OCI-LY7 (cell line): ENCODE data around the gene LZTR1. TPM values are rescaled to one million over a fixed set of nuclear protein-coding genes. Genes with fewer than 3 reads are reported as not detected.

Source experiments
- BruUV-seq: library from RNA; stranded (reverse); fragments of 400-500 nt; replicated peaks from 2 replicates; lab custom pipeline; 2021; lab: Mats Ljungman, UMichigan
- CTCF ChIA-PET: fragments of 300-600 bp; sonication (Branson Sonifier 250); formaldehyde crosslinking; loops from one replicate; lab custom pipeline; 2022; ENCODE audit warnings: antibody characterized with exemption; ENCODE audit not compliant: unreplicated experiment; lab: Charles Lee
- POLR2A ChIA-PET: fragments of 300-600 bp; sonication (Branson Sonifier 250); formaldehyde crosslinking; loops from one replicate; lab custom pipeline; 2022; ENCODE audit warnings: antibody characterized with exemption; lab: Charles Lee
- DNase-seq: peaks from one replicate; pipeline ENCODE4 v3.0.0-alpha.2; 2015; ENCODE audit warnings: low spot score
- H2AFZ ChIP-seq: fragments of 200-600 bp; sonication (generic), shearing (Covaris generic); 2 replicates; pipeline ENCODE4 v1.6.1; 2014; ENCODE audit warnings: mild to moderate bottlenecking, antibody characterized with exemption, low read length, moderate library complexity
- H3K27ac ChIP-seq: fragments of 200-600 bp; sonication (generic); 2 replicates; pipeline ENCODE4 v1.5.1; 2014; ENCODE audit warnings: mixed run types, low read depth, mild to moderate bottlenecking, moderate library complexity, low read length, inconsistent platforms; ENCODE audit not compliant: poor library complexity, severe bottlenecking
- H3K36me3 ChIP-seq: fragments of 200-600 bp; sonication (generic); 2 replicates; pipeline ENCODE4 v1.6.1; 2014; ENCODE audit warnings: mild to moderate bottlenecking, antibody characterized with exemption, low read length, moderate library complexity, mixed read lengths; ENCODE audit not compliant: insufficient read depth
- H3K4me1 ChIP-seq: fragments of 200-600 bp; sonication (generic); 2 replicates; pipeline ENCODE4 v1.5.1; 2014; ENCODE audit warnings: mild to moderate bottlenecking, low read length; ENCODE audit not compliant: insufficient read depth, poor library complexity, severe bottlenecking
- H3K4me2 ChIP-seq: fragments of 200-600 bp; sonication (generic); 2 replicates; pipeline ENCODE4 v1.6.1; 2014; ENCODE audit warnings: mild to moderate bottlenecking, low read length
- H3K4me3 ChIP-seq: fragments of 200-600 bp; sonication (generic); 2 replicates; pipeline ENCODE4 v1.5.1; 2014; ENCODE audit warnings: mild to moderate bottlenecking, low read depth, low read length; ENCODE audit not compliant: poor library complexity, severe bottlenecking
- H3K79me2 ChIP-seq: fragments of 200-600 bp; sonication (generic); 2 replicates; pipeline ENCODE4 v1.6.1; 2016; ENCODE audit warnings: low read depth, mild to moderate bottlenecking, low read length, moderate library complexity, mixed read lengths; ENCODE audit not compliant: insufficient read depth
- H3K9me2 ChIP-seq: fragments of 200-600 bp; sonication (generic); 2 replicates; pipeline ENCODE4 v1.6.1; 2016; ENCODE audit warnings: mild to moderate bottlenecking, low read length, mixed read lengths; ENCODE audit not compliant: insufficient read depth
- H3K9me3 ChIP-seq: fragments of 200-600 bp; sonication (generic); 2 replicates; pipeline ENCODE4 v1.6.1; 2014; ENCODE audit warnings: mild to moderate bottlenecking, mixed run types, low read length, mixed read lengths
- H4K20me1 ChIP-seq: fragments of 200-600 bp; sonication (generic); 2 replicates; pipeline ENCODE4 v1.6.1; 2014; ENCODE audit warnings: mild to moderate bottlenecking, antibody characterized with exemption, low read length, moderate library complexity, mixed read lengths; ENCODE audit not compliant: insufficient read depth
- EZH2phosphoT487 ChIP-seq: fragments of 200-600 bp; sonication (generic); IDR thresholded peaks from 2 replicates; pipeline ENCODE4 v1.6.1; 2018; ENCODE audit warnings: low read depth, borderline replicate concordance, mild to moderate bottlenecking, mixed run types, antibody characterized with exemption, low read length, moderate library complexity, mixed read lengths
- intact Hi-C: fragments of 100-400 bp; cut with micrococcal nuclease; formaldehyde crosslinking; loops from one replicate; pipeline ENCODE4 v1.10.0; 2022; ENCODE audit not compliant: unreplicated experiment
- total RNA-seq, 2 experiments: library from RNA; depleted of rRNA in 1 of 2; stranded (reverse); fragments of >200 nt in 1 of 2; shearing (Covaris generic) in 1 of 2; gene quantifications; 2 replicates each; pipeline ENCODE4 v1.2.3, GENCODE V29; 2014 to 2022
- TF ChIP-seq, protein P1 (sequence below): fragments of 200-600 bp; sonication (generic); conservative IDR thresholded peaks from 2 replicates; pipeline ENCODE4 v1.5.1; 2014; ENCODE audit warnings: mild to moderate bottlenecking, antibody characterized with exemption, low read length, moderate library complexity, mixed read lengths

LZTR1 gene
- total RNA-seq, 2 experiments from 2014 or later, result 46.8 to 61.8 TPM

DNA sequence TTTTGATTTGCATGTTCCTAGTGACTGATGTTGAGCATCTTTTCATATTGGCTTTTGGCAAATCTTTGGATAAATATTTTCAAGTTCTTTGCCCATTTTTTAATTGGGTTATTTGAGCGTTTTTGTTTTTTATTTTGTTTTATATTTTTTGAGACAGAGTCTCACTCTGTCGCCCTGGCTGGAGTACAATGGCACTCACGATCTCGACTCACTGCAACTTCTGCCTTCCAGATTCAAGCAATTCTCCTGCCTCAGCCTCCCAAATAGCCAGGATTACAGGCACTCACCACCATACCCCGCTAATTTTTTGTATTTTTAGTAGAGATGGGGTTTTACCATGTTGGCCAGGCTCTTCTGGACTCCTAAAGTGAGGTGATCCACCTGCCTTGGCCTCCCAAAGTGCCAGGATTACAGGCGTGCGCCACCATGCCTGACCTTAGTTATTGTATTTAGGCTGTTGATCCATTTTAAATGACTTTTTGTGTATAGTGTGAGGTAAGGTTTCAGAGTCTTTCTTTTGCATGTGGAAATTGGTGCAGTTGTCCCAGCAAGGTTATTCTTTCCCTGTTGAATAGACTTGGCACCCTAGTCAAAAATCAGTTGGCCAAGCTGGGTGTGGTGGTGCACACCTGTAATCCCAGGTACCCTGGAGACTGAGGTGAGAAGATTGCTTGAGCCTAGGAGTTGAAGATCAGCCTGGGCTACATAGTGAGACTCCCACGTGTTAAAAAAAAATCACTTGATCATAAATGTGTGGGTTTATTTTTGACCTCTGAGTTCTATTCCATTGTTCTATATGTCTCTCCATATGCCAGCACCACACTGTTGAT, 38.8 kb upstream of the LZTR1 start:
- ChIA-PET CTCF (no interaction called here), POLR2A (interaction anchor here (0.7 kb wide), 1 partner anchor 75 kb away, joined by 6 read pairs; no protein-coding TSS in a partner anchor)
- peaks cover 36% of the 10 kb centered on the region for H4K20me1 ChIP-seq

DNA sequence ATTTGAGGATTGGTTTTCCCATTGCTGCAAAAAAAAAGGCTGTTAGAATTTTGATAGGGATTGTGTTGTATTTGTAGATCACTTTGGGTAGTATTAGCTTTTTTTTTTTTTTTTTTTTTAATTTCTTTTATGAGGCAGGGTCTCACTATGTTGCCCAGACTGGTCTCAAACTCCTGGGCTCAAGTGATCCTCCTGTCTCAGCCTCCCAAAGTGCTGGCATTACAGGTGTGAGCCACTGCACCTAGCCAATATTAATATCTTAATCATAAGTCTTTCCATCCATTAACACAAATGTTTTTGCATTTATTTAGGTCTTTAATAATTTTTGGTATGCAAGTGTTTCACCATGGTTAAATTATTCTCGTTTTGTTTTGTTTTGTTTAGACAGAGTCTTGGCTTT, 38.1 kb upstream of the LZTR1 start:
- ChIA-PET POLR2A (interaction anchor here (0.7 kb wide), 1 partner anchor 75 kb away, joined by 6 read pairs; no protein-coding TSS in a partner anchor), CTCF (no interaction called here)
- H3K27ac ChIP-seq, result no peak overlapping the region
- H3K4me1 ChIP-seq, result no peaks in the 10 kb centered on the region
- no peaks in the 10 kb centered on the region for H3K9me2 ChIP-seq
- TF ChIP-seq, protein P1, sequence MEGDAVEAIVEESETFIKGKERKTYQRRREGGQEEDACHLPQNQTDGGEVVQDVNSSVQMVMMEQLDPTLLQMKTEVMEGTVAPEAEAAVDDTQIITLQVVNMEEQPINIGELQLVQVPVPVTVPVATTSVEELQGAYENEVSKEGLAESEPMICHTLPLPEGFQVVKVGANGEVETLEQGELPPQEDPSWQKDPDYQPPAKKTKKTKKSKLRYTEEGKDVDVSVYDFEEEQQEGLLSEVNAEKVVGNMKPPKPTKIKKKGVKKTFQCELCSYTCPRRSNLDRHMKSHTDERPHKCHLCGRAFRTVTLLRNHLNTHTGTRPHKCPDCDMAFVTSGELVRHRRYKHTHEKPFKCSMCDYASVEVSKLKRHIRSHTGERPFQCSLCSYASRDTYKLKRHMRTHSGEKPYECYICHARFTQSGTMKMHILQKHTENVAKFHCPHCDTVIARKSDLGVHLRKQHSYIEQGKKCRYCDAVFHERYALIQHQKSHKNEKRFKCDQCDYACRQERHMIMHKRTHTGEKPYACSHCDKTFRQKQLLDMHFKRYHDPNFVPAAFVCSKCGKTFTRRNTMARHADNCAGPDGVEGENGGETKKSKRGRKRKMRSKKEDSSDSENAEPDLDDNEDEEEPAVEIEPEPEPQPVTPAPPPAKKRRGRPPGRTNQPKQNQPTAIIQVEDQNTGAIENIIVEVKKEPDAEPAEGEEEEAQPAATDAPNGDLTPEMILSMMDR, result no peak
- TF ChIP-seq EZH2phosphoT487, result no peak
- H3K4me3 ChIP-seq, result no peak overlapping the region
- H3K9me3 ChIP-seq, result no peaks in the 10 kb centered on the region
- H3K79me2 ChIP-seq, result peaks cover 100% of the 10 kb centered on the region
- peaks cover 35% of the 10 kb centered on the region for H4K20me1 ChIP-seq
- H3K4me2 ChIP-seq, result no peak overlapping the region
- BruUV-seq, result no TSS peak
- intact Hi-C loops, result no loop called here
- H3K36me3 ChIP-seq, result peaks cover 77% of the 10 kb centered on the region
- no peak overlapping the region for H2AFZ ChIP-seq
- no peak for DNase-seq

More for the DNA sequence above, 38.8 kb upstream of the LZTR1 start:
- Histone ChIP-seq H3K27ac (no peak overlapping the region), H3K4me2 (no peak overlapping the region), H3K36me3 (peaks cover 77% of the 10 kb centered on the region), H3K4me3 (no peak overlapping the region), H3K79me2 (peaks cover 100% of the 10 kb centered on the region), H3K4me1 (no peaks in the 10 kb centered on the region), H2AFZ (no peak overlapping the region), H3K9me3 (no peaks in the 10 kb centered on the region), H3K9me2 (no peaks in the 10 kb centered on the region)
- BruUV-seq, result no TSS peak
- DNase-seq, result no peak
- intact Hi-C loops, result no loop called here
- TF ChIP-seq, protein P1, result no peak

DNA sequence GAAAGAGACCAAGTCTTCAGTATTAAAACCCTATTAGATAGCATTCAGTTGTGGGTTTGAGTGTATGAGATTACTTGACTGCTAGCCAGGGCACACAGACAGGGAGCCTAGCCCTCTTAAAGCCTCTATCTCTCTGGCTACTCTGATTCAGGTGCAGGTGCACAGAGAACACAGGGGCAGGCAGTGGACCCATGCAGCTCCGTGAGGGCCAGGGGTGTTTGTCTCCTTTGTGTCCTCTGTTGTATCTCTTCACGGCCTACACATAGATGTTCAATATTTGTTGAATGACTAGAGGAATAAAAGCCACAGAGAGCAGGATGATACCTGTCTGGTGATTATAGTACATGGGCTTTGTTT, 36.5 kb upstream of the LZTR1 start:
- H2AFZ ChIP-seq, result no peak overlapping the region
- intact Hi-C loops, result no loop called here
- no peak overlapping the region for H3K4me3 ChIP-seq
- H3K9me3 ChIP-seq, result no peaks in the 10 kb centered on the region
- H3K79me2 ChIP-seq, result peaks cover 97% of the 10 kb centered on the region
- ChIA-PET POLR2A (interaction anchor here (0.6 kb wide), 1 partner anchor 641 kb away, joined by 4 read pairs; no protein-coding TSS in a partner anchor), CTCF (no interaction called here)
- no peak overlapping the region for H3K27ac ChIP-seq
- peaks cover 80% of the 10 kb centered on the region for H3K36me3 ChIP-seq
- H3K4me1 ChIP-seq, result no peaks in the 10 kb centered on the region
- H3K9me2 ChIP-seq, result no peaks in the 10 kb centered on the region
- DNase-seq, result no peak
- TF ChIP-seq, protein P1, result no peak
- TF ChIP-seq EZH2phosphoT487, result no peak
- BruUV-seq, result no TSS peak
- peaks cover 31% of the 10 kb centered on the region for H4K20me1 ChIP-seq
- H3K4me2 ChIP-seq, result no peak overlapping the region
